Right renal cortex interstitium (tissue), 3 donors: Measurements from ENCODE around the gene AUP1. TPM values are rescaled to one million over a fixed set of nuclear protein-coding genes. Genes with fewer than 3 reads are reported as not detected.

Source experiments
- DNase-seq, 3 donors: peaks; one replicate each; pipeline ENCODE4 v3.0.0-alpha.2; 2013; ENCODE audit warnings: low read depth in 3 of 3, low spot score in 2 of 3
- polyA plus RNA-seq, 3 donors: library from polyadenylated mRNA; unstranded; fragments of 120-200 nt; gene quantifications; one replicate each; pipeline ENCODE4 v1.2.1, GENCODE V29; 2013; ENCODE audit not compliant: insufficient read length in 3 of 3

Gene AUP1
- polyA plus RNA-seq, 3 donors, result 92.5 to 99.8 (median 97.0) TPM

DNA sequence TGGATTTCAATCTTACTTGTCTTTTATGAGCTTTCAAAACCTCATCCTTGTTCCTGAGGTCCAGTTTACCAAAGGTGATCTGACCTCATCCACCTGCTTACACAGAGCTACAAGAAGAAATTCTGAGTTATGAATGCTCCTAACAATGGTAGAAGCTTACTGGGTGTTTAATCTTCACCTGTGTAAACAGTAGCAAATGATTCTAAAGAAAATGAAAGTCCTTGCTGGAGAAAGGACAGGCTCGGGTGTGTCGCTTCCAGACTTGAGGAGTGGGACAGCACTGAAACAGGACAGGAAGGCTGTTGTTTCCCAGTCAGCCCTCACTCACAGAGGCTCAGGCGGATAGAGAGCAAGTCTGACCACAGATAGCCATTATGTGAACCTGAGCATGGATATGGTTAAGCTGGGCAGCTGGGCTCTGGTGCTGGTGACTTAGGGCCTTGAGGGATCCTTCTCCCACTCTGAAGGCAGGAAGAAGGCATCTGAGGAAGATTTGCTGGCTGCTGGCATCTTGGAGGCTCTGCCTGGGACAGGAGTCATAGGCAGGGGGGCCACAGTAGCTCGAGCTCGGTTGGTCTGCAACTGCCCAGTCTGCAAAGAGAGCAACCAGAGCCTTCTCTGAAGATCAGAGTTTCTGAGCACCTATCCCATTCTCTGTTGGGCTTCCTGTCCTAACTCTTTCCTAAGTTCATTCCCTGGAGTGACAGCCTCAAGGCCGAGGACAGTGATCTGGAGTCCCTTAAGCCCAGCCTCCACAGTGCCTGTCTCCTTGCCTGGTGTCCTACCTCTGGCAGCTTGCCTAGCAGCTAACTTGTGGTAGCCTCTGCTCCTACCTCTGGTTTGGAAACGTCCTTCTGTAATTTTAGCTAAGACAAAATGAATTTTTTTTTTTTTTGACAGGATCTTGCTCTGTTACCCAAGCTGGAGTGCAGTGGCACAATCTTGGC lies 29.1 kb upstream of the AUP1 start:
- DNase-seq, result no peak

DNA sequence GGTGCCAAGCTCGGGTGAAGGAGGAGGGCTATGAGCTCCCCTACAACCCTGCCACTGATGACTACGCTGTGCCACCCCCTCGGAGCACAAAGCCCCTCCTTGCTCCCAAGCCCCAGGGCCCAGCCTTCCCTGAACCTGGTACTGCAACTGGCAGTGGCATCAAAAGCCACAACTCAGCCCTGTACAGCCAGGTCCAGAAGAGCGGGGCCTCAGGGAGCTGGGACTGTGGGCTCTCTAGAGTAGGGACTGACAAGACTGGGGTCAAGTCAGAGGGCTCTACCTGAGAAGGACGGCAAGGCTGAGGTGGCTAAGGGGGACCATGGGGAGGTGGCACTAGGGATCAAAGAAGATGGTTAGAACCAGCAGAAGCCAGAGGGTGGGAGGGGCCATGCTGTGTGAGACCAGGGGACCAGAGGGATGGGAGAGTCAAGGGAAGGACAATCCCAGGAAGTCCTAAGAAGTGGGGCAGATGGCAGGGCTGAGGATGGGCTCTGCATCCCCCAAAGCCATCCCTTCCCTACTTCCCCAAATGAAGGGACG lies 27.4 kb upstream of the AUP1 start:
- DNase-seq, result no peak

DNA sequence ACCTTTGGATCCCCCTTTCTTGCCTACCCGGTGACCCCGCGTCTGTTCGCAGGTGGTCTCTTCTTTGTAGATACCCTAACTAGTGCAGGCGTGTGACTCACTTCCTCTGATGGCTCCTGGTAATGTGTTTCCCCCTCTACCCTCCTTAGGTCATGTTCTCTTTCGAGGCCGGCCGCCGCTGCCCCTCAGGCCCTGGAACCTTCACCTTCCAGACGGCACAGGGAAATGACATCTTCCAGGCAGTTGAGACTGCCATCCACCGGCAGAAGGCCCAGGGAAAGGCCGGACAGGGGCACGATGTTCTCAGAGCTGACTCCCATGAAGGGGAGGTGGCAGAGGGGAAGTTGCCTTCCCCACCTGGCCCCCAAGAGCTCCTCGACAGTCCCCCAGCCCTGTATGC lies 26.7 kb upstream of the AUP1 start:
- DNase-seq, result no peak

DNA sequence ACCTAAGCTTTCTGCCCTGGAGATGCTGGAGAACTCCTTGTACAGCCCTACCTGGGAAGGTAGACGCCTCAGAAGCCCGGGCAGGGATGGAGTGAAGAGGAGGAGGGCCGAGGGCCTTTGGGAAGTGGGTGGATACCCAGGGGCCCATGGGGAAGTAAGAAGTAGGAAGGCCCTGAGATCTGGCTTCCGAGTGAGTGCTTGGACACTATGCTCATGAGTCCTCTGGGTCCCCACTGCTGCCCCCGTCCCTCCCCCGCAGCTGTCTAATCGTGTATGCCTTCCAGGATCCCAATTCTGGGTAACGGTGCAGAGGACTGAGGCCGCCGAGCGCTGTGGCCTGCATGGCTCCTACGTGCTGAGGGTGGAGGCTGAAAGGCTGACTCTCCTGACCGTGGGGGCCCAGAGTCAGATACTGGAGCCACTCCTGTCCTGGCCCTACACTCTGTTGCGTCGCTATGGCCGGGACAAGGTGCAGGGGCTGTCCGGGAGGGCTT lies 26.2 kb upstream of the AUP1 start:
- DNase-seq, result no peak

DNA sequence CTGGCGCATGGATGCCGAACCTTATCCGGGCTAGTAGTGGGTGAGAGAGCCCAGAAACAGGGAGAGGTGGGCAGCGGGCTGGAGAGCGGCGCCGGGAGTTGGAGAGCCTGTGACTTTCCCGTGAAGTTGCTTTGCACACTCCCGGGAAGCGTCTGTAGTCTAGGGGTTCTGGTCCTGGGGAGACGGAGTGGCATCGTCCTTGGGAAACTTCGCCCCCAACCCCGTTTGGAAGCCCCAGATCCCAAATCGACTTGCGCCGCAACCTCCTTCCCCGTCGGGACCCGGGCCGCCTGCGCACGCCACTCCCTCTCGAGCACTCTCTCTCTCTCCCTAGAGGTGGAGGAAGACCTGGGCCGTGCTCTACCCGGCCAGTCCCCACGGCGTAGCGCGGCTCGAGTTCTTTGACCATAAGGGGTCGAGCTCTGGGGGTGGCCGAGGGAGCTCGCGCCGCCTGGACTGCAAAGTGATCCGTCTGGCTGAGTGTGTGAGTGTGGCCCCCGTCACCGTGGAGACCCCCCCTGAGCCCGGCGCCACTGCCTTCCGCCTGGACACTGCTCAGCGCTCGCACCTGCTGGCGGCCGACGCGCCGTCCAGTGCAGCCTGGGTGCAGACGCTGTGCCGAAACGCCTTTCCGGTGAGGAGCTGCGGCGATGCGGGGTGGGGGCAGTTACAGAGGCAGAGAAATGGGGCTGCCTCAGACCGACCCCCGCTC lies 25.5 kb upstream of the AUP1 start:
- no peak for DNase-seq

DNA sequence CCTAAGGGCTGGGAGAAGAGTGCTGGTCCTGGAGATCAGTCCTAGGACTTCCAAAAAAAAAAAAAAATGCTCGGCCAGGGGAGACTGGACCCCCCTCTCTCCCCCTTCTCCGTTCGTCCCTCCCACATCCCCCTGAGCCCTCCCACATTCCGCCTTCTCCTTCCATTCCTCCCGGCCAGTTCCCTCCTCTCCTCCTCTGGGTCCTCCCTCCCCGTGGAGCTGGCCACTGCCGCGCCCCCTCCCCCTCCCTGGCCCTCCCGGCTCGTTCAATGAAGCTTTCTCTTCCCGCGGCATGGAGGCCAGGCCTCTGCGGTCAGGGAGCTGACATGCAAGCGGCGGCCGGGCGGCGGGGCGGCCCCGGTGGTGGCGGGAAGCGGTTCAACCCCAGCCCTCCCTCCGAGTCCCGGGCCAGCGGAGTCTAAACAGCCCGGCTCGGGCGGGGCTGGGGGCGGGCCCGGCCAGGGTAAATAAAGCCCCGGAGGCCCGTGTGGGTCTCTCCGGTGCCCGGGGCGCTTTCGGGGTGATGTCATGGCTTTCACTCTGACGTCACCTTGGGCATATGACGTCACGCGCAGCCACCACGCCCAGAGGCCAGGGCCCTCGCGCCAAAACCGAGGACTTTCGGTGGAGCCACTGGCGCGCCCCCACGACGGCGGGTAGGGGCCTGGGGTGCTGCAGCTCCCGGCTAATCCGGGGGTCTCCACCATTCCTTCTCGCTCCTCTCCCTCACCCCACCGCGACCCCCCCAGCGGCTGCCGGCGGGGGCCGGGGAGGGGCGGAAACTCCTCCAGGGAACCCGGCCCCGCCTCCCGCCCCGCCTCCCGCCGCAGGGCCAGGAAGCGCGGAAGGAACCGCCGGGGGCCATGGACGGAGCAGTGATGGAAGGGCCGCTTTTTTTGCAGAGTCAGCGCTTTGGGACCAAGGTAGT lies 24.6 kb upstream of the AUP1 start, which contains the start of the genes DOK1 and LOXL3:
Gene DOK1 (plus strand): TSS at position 829 of the 928 bp plus-strand sequence. CDS start 35 bp downstream, at position 864.
Gene LOXL3 (minus strand): TSS at position 51 of the 928 bp plus-strand sequence. CDS start 1,308 bp downstream, outside the sequence.
- peak in 2 of 3 donors; percentile 73 to 87 for DNase-seq

DNA sequence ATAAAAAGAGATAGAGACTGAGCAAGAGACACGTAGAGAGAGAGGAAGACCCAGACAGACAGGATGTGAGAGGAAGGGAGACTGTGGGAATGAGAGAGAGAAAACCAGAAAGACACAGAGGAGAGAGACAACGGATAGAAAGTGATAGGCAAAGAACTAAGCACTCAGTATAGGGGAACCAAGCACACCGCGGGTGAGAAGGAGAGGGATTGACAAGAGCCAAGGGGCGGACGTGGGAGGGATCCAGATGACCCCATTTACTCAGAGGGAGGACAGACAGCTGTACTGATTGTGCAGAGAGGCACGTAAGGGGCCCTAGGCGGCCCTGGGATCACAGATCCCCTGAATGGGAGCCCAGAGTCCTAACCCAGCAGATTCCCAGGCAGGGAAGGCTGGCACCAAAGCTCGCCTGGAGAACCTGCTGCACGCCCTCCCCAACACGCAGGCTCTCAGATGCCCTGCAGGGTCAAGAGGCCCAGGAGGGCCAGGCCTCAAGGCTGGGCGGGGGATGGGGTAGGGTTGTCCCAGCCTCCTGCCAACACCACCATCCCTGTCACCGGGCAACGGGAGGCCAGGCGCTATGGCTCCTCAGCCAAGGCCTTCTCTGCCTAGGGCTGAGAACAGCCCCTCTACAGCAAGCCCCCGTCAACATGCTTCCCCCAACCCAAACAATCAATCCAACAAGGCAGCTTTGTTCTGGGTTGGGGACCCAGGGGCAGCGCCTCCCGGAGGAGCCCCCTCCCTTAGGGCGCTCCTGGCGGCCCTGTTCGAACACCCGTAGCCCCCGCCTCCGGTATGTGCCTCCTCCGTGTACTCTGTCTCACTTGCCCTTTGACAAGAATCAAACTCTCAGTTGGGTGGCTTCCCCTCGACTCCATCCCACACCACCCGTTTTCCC lies 23.7 kb upstream of the AUP1 start:
- no peak for DNase-seq

DNA sequence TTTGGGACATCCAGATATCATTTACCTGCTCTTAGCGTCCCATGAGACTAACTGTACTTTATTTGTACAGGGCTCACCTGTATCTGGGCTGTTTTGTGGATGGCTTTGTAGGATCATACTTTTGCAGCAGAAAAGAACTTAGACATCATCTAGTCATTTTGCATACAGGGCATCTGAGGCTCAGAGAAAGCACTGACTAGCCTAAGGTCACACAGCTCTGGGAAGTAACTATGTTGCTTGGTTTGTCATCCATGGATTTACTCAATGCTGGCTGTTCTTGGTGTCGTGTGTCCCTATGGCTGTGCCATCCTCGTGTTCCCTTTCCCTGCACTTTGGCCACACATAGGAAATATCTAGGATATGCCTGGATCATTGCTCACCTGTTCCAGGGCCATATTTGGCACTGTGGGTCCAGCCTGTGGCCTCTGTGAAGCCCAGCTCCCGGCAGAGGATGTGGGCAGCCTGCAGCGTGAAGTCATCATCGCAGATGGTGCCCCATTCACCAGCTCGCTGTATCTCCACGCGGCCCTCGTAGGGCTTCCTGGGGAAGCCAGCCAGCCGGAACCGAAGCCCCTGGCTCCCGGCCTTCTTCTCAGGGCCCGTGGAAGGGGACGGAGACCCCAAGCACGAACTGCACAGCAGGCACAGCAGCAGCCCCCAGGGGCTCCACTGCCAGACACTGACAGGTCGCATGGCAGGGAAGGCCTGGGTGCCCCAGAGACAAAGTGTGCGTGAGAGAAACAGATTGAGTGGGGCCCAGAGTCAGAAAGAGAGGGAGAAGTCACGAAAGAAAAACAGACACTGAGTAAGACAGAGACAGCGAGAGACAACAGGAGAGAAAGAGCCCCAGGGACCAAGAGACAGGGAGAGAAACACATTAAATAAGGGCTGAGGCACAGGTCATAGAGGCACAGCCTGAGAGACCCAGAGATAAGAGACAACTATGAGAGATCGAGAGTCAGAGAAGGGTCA lies 22.7 kb upstream of the AUP1 start:
- no peak for DNase-seq

DNA sequence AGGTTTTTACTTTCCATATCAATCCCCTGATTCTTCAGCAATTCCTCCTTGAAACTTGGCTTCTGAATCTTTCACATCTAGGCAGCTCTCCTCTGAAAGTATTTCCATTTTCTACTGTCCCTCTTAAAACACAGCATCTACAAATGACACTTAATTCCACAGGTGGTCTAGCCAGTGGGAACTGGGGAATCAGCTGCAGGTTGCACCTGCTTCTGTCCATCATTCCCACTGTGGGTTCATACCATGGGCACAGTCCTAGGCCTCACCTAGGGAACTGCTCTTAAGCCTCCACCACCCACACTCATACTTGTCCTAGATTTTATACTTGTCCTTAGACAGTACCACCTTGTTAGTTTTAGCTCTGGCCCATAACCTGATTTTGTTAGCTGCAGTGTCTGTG lies 22.0 kb upstream of the AUP1 start:
- DNase-seq, result no peak

DNA sequence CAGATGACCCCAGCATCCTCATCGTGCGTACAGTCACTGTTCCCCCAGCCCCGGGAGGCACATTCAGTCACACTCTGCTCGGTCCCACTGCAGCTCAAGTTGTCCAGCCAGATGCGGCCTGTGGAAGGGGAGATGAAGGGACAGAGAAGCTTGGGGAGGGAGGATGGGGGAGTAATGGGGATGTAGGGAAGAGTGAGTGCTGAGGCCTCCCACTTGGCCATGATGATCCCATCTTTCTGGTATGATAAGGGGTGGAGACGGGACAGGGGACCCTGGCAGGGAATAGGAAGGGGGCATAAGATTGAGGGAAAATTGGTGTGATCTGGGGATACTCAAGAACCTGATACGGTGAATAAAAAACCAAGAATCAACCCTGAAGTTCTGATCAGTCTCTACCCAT lies 20.7 kb upstream of the AUP1 start:
- DNase-seq, result no peak

DNA sequence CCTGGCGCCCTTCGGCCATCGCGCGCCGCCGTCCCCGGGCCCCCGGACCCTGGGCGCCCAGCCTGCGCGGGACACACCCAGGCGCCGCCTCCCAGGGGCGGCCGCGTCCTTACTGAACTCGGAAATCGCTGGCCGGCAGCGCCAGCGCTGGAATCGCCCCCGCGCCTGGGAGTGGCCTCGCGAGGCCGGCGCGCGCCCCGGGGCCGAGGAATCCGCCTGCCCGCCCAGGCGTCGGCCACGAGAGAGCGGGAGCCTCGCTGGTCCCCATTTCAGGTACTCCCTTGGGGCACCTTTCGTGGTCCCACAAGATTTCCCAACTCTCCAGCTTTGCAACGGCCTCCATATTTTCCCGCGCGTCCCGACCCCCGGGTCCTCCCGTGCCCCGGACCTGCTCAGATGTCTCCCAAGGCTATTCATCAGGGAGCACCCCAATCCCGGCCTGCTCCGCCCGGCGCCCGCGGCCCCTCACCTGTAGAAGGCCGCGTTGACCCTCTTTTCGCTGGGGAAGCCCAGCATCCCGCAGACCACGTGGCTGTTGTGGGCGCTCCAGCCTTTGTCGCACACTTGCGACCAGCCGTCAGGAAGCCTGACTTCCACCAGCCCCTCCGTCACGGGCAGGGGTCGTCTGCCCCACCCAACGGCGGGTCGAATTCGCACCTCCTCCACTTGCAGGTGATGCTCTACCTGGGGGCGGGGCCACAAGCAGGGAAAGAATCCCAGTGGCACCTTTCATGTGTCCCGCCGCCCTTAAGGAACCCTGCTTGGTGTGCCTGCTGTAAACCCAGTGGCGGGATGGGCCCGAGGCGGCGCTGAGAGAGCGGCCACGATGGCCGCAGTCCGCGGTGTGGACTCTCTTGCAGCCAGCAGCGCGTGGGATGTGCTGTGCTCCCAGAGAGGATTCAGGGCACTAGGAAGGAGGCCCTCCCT lies 19.7 kb upstream of the AUP1 start:
- no peak for DNase-seq

DNA sequence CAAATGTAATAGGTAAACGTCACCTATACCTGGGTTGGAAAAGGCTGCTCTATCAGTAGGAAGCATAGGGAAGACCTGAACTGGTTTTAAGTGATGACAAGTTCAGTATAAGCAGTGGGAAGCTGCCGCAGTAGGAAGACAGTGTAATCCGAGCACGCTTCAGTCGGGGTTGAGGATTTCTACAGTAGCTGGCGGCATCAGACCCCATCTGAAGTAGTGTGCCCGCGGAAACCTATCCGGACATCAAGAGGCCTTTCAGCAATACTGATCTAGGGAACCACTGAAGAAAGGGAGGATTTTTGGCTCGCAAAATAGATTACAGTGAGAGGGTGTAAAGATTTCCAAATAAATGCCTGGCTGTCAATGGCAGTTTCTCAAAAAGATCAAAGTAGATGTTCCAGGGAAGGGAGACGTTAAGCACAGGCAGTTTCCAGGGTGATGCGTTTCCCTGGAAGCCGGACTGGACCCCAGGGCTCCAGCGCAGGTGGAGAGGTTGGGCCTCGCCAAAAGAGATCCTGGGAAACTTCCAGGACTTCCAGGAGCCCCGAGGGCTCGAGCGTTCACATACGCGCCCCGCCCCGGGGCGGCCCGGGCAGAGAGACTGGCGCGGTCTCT lies 18.9 kb upstream of the AUP1 start:
- no peak for DNase-seq

DNA sequence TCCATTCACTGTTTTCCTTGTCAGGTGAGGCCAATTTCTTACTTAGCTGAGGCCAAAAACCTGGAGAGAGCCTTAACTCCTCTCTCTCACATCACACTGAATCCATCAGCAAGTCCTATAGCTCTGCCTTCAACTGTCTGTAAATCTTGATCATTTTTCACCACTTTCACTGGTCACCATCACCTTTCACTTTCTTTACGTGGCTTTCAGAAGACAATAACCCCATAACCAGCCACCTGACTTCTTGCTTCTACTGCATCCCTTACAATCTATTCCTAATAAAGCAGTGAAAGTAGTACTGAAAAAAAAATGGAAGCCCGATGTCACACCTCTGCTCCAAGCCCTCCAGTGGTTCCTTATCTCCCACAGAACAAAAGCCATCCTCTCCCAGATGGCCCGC lies 16.5 kb upstream of the AUP1 start:
- no peak for DNase-seq

DNA sequence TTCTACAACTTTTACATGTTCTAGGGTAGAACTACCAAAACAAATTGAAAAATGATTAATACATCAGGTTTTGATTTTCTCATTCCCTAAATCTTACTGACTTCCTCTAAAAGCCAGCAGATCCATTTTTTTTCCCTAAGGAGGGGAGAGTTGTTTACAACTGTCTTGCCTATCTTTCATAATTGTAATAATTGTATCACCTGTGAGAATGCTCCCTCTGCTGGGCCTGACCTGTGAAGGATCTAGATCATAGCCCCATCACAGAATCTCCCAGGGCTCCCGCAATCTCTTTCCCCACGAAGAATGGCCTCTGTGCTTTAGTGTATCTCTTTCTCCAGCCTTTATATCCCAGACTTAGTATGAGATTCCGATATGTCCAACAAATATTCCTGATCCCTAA lies 15.1 kb upstream of the AUP1 start:
- DNase-seq, result no peak

DNA sequence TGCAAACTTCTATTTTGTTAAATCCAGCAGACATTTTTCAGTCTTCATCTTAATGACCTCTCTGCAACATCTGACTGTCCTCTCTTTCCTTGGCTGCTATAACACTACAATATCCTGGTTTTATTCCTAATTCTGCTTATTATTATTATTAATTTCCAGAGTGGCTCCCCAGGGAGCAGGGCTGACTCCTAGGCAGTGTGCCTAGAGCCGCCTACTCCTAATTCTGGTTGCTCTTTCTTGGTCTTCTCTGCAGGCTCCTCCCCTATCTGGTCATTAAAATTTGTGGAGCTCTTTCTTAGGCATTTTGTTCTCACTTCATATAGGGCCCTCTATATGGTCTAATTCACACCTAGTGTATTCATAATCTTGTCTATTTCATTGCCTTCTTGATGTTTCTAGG lies 13.5 kb upstream of the AUP1 start:
- DNase-seq, result no peak

DNA sequence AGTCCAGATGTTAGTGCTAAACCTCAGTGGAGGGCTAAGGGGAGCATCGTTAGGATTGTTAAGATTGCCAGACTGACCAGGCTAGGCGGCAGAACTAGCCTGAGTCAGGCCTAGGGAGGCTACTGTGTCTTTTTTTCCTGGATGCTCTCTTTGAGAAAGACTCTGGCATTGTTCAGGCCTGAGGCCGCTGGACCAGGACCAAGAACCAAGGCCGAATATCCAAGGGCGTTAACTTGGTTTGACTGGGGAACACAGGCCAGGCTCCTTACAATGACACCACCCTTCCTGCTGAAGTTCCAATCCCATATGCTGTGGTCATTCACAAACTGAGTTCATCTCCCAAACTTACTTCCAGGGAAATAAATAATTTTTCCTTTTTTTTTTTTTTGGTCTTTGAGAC lies 10.8 kb upstream of the AUP1 start:
- DNase-seq, result no peak
